Progenitor cell of endocrine pancreas (in vitro differentiated cells): ENCODE data around the gene MRPS14. TPM values are rescaled to one million over a fixed set of nuclear protein-coding genes. Genes with fewer than 3 reads are reported as not detected.
A peak's percentile ranks its signal among the peaks of the same experiment; 100 is the strongest.

Experiments
- DNase-seq: peaks from one replicate; pipeline ENCODE4 v3.0.0; 2021; ENCODE audit warnings: low spot score; ENCODE audit not compliant: unreplicated experiment
- H3K27ac Mint-ChIP-seq: 2 replicates; pipeline ENCODE4 v1.8.0; 2021; ENCODE audit warnings: mild to moderate bottlenecking, moderate library complexity, mixed read lengths
- H3K27me3 Mint-ChIP-seq: 2 replicates; pipeline ENCODE4 v1.8.0; 2021; ENCODE audit warnings: mixed read lengths
- H3K36me3 Mint-ChIP-seq: 2 replicates; pipeline ENCODE4 v1.8.0; 2022; ENCODE audit warnings: mixed read lengths; ENCODE audit not compliant: insufficient read depth
- H3K4me1 Mint-ChIP-seq: 2 replicates; pipeline ENCODE4 v1.8.0; 2021; ENCODE audit warnings: low read depth, mixed read lengths
- H3K4me3 Mint-ChIP-seq: 2 replicates; pipeline ENCODE4 v1.8.0; 2021; ENCODE audit warnings: low read depth, mild to moderate bottlenecking, moderate library complexity, mixed read lengths
- H3K9me3 Mint-ChIP-seq: 2 replicates; pipeline ENCODE4 v1.8.0; 2021; ENCODE audit warnings: low read depth, mixed read lengths
- CTCF ChIP-seq: fragments of 200-600 bp; sonication (generic); IDR thresholded peaks from one replicate; pipeline ENCODE4 v1.5.0; 2021; ENCODE audit warnings: antibody characterized with exemption, mild to moderate bottlenecking; ENCODE audit not compliant: unreplicated experiment
- total RNA-seq: library from RNA; stranded (reverse); gene quantifications from 2 replicates; pipeline ENCODE4 v1.2.1, GENCODE V29; 2021

The MRPS14 gene
- total RNA-seq, 1 donor from 2014 or later = 27.5 TPM

DNA sequence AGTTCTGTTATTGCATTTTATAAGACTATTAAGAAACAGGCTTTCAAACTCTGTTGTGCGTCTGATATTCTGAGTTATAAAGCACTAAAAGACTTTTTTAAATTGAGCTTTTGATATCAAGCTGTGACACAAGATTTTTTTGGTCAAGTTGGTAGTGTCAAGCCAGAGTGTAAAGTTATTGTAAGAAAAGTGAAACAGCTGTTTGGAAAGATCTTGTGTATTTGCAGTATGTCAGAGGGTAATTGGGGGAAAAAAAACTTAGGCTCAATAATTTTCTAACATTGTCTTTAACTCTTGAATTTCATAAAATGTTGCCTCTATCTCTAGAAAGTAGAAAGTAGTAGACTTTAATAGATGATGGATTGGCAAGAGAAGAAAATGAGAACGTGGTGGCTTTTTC, 19.7 kb downstream of the MRPS14 start:
- Mint-ChIP-seq H3K4me3 (no peak overlapping the region), H3K36me3 (peaks cover 9% of the 10 kb centered on the region), H3K27ac (peak overlapping the region; percentile 12)

GRCh38 chr1:175002910-175003517, 20.2 kb downstream of the MRPS14 start:
- no peak overlapping the region for H3K4me3 Mint-ChIP-seq
- H3K36me3 Mint-ChIP-seq = peaks cover 5% of the 10 kb centered on the region
- no peak overlapping the region for H3K27ac Mint-ChIP-seq
- H3K9me3 Mint-ChIP-seq = no peaks in the 10 kb centered on the region
- no peaks in the 10 kb centered on the region for H3K27me3 Mint-ChIP-seq
- peaks cover 20% of the 10 kb centered on the region for H3K4me1 Mint-ChIP-seq
- DNase-seq = no peak
- no peak for TF ChIP-seq CTCF

More for the DNA sequence above, 19.7 kb downstream of the MRPS14 start:
- TF ChIP-seq CTCF = no peak
- DNase-seq = no peak
- Mint-ChIP-seq H3K27me3 (no peaks in the 10 kb centered on the region), H3K4me1 (peaks cover 19% of the 10 kb centered on the region), H3K9me3 (no peaks in the 10 kb centered on the region)

- H3K36me3 Mint-ChIP-seq = no peaks in the 10 kb centered on the region
- H3K9me3 Mint-ChIP-seq = no peaks in the 10 kb centered on the region
- TF ChIP-seq CTCF = no peak
- peak overlapping the region; percentile 96 for H3K27ac Mint-ChIP-seq
- H3K27me3 Mint-ChIP-seq = no peaks in the 10 kb centered on the region
- H3K4me1 Mint-ChIP-seq = peaks cover 31% of the 10 kb centered on the region
- H3K4me3 Mint-ChIP-seq = no peak overlapping the region
- no peak for DNase-seq
Measured at GRCh38 chr1:175000697-175001187, 22.5 kb downstream of the MRPS14 start.

- Mint-ChIP-seq H3K9me3 (no peaks in the 10 kb centered on the region), H3K4me3 (no peak within 1 kb of the TSS), H3K36me3 (no peaks in the 10 kb centered on the region), H3K27me3 (no peaks in the 10 kb centered on the region), H3K27ac (peak within 1 kb of the TSS; percentile 96), H3K4me1 (peaks cover 31% of the 10 kb centered on the region)
- no peak for TF ChIP-seq CTCF
- DNase-seq = no peak
Measured at GRCh38 chr1:174999936-175000696, 23.1 kb downstream of the MRPS14 start, which contains the start of gene CACYBP. Gene CACYBP, plus strand, starts transcription at chr1:174999947. Its CDS starts 234 bp downstream, at chr1:175000181.

DNA sequence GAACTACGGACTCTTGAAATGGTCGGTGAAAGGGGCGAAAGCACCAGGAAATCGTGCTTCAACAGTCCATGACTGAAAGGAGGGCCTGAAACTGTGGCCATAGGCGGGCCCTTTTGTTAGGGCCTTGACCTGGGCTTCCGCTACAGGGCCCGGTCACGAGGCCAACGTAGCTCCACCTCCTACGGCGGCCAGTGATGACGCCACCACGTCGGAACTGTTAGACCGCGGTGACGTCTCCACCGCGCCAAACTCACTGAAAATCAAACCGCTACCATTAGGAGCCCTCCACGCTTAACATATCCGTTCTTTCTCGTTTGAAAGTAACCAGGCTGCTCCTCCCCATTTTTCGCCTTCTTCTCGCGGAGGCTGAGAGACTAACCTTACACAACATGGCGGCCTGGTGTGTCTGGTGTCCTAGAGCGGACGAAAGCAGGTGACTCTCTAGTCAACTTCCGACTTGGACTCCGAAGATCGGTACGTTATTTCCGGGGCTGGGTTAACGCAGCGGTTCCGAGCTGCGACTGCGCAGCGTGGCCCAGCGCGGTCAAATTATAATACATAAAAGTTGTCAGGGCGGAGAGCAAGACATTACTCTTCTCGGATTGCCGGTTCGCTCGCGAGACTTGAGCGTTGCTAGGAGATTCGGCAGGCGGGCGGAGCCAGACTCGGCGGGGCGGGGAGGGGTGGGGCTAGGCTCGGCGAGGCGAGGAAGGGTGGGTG, 23.8 kb downstream of the MRPS14 start:
- Mint-ChIP-seq H3K4me1 (peaks cover 31% of the 10 kb centered on the region), H3K36me3 (no peaks in the 10 kb centered on the region), H3K9me3 (no peaks in the 10 kb centered on the region), H3K4me3 (no peak overlapping the region), H3K27me3 (no peaks in the 10 kb centered on the region), H3K27ac (no peak overlapping the region)
- DNase-seq = peak; percentile 93
- no peak for TF ChIP-seq CTCF
